ENCODE data around the gene FAM241B.
A peak's percentile ranks its signal among the peaks of the same experiment; 100 is the strongest.

FAM241B gene

DNA sequence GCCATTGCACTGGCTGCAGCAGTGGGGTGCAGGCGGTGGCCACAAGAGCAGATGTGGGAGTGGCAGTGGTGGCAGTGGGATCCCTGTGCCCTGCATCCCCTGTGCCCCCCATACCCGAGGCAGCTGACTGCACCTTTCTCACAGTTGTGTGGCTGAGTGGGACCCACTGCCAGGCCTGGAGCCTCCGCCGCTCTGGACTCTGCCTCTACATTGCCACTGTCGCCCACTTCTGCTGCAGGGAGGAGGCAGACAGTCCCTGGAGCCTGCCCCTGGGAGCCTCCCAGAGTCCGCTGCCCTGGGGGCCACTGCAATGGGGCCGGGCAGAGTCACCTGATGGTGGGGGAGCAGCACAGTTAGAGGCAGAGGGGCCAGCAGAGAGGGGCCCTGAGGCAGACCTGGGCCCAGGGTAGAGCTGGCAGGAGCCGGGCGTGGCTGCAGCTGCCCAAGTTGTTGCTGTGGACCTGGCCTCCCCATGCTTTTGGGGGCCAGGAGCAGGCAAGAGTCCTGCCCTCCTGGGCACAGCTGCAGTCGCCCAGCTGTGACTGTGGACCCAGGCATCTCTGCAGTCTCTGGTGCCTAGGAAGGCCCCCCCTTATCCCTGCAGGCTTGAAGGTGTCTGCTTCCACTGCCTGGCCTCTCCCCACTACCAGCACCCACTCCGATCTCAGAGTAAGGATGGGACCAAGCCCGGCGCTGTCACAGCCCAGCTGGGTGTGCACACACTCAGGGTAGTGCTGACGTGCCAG lies 22.2 kb downstream of the FAM241B start:
- Mint-ChIP-seq H3K4me3 (no peak overlapping the region), H3K36me3 (no peaks in the 10 kb centered on the region), H3K4me1 (peaks cover 25% of the 10 kb centered on the region), H3K27ac (no peak overlapping the region), H3K9me3 (no peaks in the 10 kb centered on the region)
- DNase-seq (ENCODE audit: low spot score in 2 of 2), result no peak
- ATAC-seq, result no peak

DNA sequence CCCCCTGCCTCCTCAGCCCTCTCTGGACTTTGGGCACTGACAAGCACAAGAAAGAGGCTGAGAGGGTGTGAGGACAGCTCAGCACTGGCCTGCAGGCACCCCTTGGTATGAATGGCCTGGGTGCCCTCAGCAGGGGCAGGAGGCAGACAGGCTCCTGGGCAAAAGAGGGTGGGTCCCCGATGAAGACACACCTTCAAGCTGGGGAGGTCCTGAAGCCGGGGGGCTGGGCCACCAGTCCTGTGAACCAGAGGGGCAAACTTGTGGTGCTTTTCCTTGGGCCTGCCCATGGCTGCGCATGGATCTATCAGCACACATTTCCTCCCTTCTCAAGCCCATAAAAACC lies 22.8 kb downstream of the FAM241B start:
- H3K9me3 Mint-ChIP-seq, result no peaks in the 10 kb centered on the region
- no peak for ATAC-seq
- peaks cover 29% of the 10 kb centered on the region for H3K4me1 Mint-ChIP-seq
- no peaks in the 10 kb centered on the region for H3K36me3 Mint-ChIP-seq
- H3K27ac Mint-ChIP-seq, result no peak overlapping the region
- no peak for DNase-seq (ENCODE audit: low spot score in 2 of 2)
- no peak overlapping the region for H3K4me3 Mint-ChIP-seq

DNA sequence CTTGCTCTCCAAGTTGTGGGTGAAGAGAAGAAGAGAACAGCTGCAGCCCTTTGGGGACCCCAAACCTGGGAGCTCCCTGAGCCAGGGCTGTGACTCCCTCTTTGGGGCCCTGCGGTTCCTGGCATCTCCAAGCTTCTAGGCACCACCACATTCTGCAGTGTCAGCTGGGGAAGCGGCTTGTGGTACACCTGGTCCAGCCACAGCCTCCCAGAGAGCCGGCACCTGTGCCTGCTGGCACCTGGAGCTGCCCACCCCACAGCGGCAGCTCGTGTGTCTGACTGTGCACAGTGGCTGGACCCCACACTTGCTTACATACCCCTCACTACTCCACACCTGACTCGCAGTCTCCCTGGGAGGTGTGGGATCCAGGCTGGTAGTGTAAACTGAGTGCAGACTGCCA lies 23.5 kb downstream of the FAM241B start:
- DNase-seq (ENCODE audit: low spot score in 2 of 2) (no peak), ATAC-seq (no peak)
- Mint-ChIP-seq H3K9me3 (no peaks in the 10 kb centered on the region), H3K27ac (peak overlapping the region; percentile 26), H3K4me3 (no peak overlapping the region), H3K36me3 (no peaks in the 10 kb centered on the region), H3K4me1 (peaks cover 29% of the 10 kb centered on the region)

DNA sequence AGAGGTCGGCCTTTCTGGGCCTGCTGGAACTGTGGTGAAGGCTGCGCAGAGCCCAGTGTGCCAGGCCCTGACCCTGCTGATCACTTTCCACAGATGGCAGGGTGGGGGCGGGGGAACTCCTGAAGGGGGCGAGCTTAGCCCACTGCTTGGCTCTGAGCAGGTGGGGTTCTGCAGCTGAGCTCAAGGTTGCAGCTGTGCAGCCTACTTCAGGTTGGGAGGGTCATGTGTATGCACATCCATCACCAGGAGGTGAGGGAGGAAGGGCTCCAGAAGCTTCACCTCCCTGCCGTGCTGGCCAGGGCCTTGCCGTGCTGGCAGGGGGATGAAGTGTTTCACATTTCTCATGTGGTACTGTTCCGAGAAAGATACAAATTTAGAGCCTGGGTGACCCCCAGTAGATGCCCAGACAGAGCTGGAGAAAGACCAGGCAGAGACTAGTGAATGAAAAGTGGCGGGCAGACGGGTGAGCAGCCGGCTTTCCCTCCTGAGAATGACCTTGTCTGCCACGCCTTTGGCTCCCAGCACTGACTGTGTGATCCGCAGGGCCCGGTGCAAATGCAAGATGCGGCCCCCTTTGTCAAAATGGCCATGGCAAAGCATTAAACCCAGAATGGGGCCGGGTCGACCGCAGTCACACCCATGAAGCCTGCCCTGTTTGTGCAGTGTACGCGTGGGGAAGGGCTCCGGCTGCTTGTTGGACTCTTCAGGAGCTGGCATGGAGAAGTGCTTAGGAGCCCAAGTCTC lies 25.2 kb downstream of the FAM241B start:
- DNase-seq (ENCODE audit: low spot score in 2 of 2), result no peak
- ATAC-seq, result no peak
- Mint-ChIP-seq H3K4me3 (no peak overlapping the region), H3K9me3 (no peaks in the 10 kb centered on the region), H3K27ac (no peak overlapping the region), H3K36me3 (no peaks in the 10 kb centered on the region), H3K4me1 (peaks cover 26% of the 10 kb centered on the region)

DNA sequence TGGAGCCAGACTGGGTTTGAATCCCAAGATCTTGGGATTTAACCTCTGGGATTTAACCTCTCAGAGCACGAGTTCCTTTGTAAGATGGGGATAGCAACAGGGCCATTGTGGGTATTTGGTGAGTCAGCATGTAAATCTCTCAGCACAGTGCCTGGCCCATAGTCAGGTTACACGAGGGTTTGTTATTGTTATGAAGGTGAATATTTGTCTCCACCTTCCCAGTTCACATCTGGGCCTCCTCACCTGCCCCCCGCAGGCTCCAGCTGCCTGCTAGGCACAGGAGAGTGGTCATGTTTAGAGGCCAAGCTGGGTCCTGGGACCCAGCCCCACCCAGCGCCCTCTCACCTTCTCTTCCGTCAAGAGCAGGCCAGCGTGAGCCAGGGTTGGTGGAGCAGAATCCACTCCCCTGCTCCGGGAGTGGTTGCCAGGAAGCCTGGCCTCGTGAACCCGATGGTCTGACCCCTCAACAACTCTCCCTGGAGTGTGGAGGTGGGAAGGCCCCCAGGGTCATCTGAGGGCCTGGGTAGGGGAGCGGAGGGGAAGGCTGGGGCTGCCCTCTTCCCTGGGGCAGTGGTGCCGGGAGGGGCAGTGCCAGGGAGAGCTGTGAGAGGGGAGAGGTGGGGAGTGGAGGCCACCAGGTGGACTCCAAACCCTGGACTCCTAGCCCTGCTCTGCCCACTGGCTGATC lies 26.0 kb downstream of the FAM241B start:
- no peak for ATAC-seq
- H3K4me3 Mint-ChIP-seq, result no peak overlapping the region
- no peaks in the 10 kb centered on the region for H3K36me3 Mint-ChIP-seq
- H3K9me3 Mint-ChIP-seq, result no peaks in the 10 kb centered on the region
- no peak for DNase-seq (ENCODE audit: low spot score in 2 of 2)
- H3K4me1 Mint-ChIP-seq, result peaks cover 19% of the 10 kb centered on the region
- no peak overlapping the region for H3K27ac Mint-ChIP-seq

DNA sequence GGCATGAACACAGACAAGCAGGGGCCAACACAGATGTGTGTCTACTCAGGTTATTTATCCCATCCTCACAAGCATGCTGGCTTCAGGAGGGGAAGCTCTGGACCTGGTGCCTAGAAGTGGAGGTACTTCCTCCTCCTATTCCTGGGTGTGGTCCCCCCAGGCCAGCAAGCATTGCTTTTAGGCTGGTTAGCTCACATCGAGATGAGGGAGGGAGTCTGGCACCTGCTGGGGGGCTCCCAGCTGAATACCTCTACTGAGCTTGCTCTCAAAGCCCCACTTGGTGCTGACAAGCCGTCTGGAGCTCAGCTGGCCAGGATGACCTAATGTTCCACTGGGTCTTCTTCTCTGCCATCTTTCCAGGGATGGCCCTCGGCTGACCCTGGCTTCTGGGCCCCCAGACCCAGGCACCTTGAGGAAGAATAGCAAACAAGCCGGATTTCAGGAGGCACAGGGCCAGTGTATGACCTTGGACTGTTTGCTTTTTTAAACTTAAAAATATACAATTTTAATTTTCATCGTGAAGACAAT lies 26.8 kb downstream of the FAM241B start:
- no peaks in the 10 kb centered on the region for H3K9me3 Mint-ChIP-seq
- no peak for ATAC-seq
- H3K4me3 Mint-ChIP-seq, result no peak overlapping the region
- H3K27ac Mint-ChIP-seq, result no peak overlapping the region
- H3K36me3 Mint-ChIP-seq, result no peaks in the 10 kb centered on the region
- no peak for DNase-seq (ENCODE audit: low spot score in 2 of 2)
- H3K4me1 Mint-ChIP-seq, result peaks cover 16% of the 10 kb centered on the region

DNA sequence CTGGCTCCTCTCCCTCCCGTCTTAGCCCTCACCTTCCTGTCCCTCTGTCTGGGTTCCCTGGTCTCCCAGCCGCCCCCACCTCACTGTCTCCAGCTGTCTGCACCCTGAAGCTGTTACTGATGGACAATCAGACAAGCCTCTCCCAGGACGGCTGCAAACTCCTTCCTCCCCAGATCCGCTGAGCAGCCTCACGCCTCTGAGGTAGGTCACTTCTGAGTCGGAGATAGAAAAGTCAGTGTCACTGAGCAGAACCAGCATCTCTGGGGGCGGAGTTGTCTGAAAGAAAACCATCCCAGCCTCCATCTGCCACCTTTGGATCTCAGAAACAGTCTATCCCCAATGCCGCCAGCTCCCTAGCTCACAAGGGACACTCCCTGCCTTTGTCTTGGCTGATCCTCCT lies 27.4 kb downstream of the FAM241B start:
- H3K36me3 Mint-ChIP-seq, result no peaks in the 10 kb centered on the region
- DNase-seq (ENCODE audit: low spot score in 2 of 2) (no peak), ATAC-seq (no peak)
- no peak overlapping the region for H3K27ac Mint-ChIP-seq
- H3K4me1 Mint-ChIP-seq, result peaks cover 13% of the 10 kb centered on the region
- no peaks in the 10 kb centered on the region for H3K9me3 Mint-ChIP-seq
- H3K4me3 Mint-ChIP-seq, result no peak overlapping the region

DNA sequence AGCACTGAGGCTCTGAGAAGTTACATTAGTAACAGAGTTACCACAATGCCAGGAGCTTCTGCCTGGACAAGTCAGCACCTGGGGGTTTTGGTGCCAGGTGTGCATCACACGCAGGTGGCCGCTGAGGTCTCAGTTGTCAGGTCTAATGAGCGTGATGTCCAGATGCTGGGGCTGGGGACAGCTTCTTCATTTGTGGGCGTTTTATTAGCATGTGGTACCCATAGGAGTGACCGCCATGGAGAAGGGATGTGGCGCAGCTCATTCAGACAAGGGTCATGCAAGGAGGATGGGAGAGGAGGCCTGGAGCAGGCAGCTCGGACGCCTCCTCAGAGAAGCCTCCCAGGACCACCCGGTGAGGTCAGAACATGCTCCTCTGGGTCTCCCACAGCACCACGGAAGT lies 27.8 kb downstream of the FAM241B start:
- no peak for ATAC-seq
- no peak for DNase-seq (ENCODE audit: low spot score in 2 of 2)
- H3K36me3 Mint-ChIP-seq, result no peaks in the 10 kb centered on the region
- peaks cover 13% of the 10 kb centered on the region for H3K4me1 Mint-ChIP-seq
- H3K4me3 Mint-ChIP-seq, result no peak overlapping the region
- H3K9me3 Mint-ChIP-seq, result no peaks in the 10 kb centered on the region
- H3K27ac Mint-ChIP-seq, result no peak overlapping the region

DNA sequence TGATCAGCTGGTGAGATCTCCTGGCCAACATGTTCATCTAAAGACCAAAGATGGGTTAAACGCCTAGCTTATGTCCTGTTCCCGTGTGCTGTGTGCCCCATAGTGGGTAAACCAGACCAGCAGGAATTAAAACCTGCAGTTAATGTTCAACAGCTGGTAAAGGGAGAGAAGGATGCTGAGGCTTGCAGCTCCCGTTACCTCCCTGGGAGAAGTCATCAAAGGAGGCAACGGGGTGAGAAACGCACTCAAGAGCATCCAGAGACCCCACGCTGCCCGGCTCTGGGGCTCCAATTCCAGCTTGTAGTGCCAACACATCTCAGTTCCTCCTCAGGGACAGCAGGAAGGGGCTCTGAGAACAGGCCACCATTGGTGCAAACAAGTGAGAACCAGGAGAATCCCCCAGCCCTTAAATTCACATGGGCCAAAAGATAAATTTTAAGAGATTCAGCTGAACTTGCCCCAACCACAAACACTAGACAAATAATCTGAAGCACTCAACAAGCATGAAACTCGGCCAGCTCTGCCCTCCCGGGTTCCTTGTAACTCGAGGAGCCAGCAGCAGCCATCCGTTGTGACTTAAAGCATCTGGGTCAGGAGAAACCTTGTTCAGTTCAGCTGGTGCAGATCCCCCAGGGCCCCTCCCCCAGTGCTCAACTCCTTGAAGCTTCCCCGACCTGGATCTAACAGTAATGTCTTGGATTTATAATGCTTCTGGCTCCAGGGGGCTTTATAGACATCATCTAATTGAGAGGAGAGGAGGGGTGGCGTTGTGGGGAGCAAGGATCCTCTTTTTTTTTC lies 29.4 kb downstream of the FAM241B start:
- no peak for ATAC-seq
- Mint-ChIP-seq H3K4me3 (no peak overlapping the region), H3K9me3 (no peaks in the 10 kb centered on the region), H3K27ac (no peak overlapping the region), H3K4me1 (peaks cover 13% of the 10 kb centered on the region), H3K36me3 (no peaks in the 10 kb centered on the region)
- no peak for DNase-seq (ENCODE audit: low spot score in 2 of 2)

DNA sequence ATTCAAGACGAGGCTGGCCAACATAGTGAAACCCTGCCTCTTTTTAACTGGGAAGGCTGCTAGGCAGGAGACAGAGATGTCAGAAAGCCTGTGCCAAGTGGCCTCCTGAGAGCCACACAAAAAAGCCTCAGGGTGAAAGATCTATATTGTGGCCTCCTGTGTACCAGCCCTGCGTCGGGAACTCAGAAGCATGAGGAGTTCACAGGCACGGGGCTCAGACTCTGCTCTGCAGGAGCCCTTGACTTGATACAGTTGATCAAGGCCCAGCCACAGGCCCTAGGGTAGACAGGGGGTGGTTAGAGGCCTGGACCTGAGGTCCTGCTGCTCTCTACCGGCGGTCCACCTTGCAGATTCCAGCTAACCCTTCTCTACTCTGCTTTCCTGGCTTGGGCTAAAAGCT lies 30.2 kb downstream of the FAM241B start:
- Mint-ChIP-seq H3K27ac (no peak overlapping the region), H3K9me3 (no peaks in the 10 kb centered on the region), H3K4me3 (no peak overlapping the region), H3K36me3 (no peaks in the 10 kb centered on the region), H3K4me1 (peaks cover 13% of the 10 kb centered on the region)
- DNase-seq (ENCODE audit: low spot score in 2 of 2) (no peak), ATAC-seq (no peak)

DNA sequence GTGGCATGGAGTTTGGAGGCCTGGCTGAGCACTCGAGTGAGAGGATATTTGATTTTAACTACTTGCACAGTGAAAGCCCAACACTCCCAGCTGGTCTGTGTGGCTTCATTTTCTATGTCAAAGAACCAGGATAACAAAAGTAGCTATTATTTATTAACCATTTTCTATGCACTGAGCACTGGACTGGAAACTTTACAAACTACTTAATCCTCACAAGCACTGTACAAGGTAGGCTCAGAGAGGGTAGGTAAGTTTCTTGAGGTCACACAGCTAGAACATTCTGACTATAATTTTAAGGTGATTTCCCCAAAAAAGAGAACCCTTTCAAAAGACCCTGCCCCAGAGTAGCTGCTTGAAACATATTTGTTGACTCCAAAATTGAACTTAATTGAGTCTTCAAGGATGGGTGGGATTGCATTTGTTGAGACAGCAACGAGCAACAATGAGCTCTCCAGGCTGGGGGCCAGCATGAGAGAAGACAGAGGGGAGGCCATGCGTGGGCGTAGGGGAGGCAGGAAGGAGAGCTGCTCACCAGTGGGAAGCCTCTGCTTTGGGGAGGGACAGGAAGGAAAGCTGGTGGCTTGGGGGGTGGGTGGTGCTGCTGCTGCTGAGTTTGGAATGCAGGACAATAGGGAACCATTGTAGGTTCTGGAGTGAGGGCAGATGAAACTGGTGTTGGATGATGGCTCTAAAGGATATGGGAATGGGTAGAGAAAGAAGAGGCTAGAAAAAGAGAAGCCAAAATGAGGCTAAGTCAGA lies 31.5 kb downstream of the FAM241B start:
- Mint-ChIP-seq H3K4me3 (no peak overlapping the region), H3K4me1 (peaks cover 13% of the 10 kb centered on the region), H3K36me3 (no peaks in the 10 kb centered on the region), H3K9me3 (no peaks in the 10 kb centered on the region), H3K27ac (no peak overlapping the region)
- no peak for DNase-seq (ENCODE audit: low spot score in 2 of 2)
- ATAC-seq, result no peak

DNA sequence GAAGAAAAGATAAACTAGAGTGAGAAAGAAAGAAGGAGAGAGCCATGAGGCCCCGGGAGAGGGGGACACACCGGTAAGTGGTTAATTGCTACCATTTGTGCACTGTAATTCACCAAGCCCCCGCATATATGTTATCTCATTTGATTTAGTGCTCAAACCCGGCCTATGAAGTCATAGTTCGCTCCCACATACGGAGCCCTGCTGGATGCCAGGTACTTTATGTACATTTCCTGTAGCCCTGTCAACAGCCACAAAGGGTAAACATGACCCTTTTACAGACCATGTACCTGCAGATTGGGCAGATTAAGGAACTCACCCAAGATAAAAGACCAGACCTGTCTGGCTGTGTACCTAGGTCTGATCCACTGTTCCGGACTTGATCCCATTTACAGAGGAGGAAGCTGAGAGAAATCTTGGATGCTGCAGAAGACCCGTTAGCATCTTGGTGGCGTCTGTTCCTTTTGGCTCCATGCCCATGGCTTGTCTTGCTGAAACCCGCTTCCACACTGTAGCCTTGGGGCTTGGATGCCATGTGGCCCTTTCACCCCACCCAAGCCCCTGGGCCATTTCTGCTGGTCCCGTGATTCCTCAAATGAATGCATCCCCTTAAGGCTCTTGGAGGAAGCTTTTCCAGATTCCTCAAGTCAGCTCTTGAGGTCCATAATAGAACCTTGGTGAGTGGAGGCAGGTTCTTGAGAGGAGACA lies 32.3 kb downstream of the FAM241B start:
- DNase-seq (ENCODE audit: low spot score in 2 of 2), result no peak
- no peak for ATAC-seq
- Mint-ChIP-seq H3K27ac (no peak overlapping the region), H3K4me1 (peaks cover 11% of the 10 kb centered on the region), H3K4me3 (no peak overlapping the region), H3K9me3 (no peaks in the 10 kb centered on the region), H3K36me3 (no peaks in the 10 kb centered on the region)

DNA sequence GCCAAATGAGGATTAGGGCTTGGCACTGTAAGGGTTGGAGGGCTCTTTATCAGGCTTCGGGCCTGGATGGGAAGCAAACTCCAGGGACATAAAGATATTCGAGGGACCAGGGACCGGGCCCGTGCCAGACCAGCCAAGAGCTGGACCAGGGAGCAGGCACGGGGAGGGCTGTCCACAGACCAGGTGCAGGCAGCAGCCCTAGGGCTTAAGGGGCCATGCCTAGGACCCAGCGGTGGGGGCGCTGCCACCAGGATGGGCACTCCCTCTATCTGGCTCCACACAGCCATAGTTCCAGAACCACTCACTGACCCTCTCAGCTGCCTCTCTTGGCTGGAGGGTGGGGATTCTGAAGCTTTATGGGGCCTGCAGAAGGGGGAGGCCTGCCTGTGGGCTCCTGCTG lies 32.9 kb downstream of the FAM241B start:
- no peak for DNase-seq (ENCODE audit: low spot score in 2 of 2)
- H3K4me1 Mint-ChIP-seq, result peaks cover 8% of the 10 kb centered on the region
- no peak overlapping the region for H3K27ac Mint-ChIP-seq
- no peaks in the 10 kb centered on the region for H3K9me3 Mint-ChIP-seq
- no peak for ATAC-seq
- H3K36me3 Mint-ChIP-seq, result no peaks in the 10 kb centered on the region
- H3K4me3 Mint-ChIP-seq, result no peak overlapping the region

DNA sequence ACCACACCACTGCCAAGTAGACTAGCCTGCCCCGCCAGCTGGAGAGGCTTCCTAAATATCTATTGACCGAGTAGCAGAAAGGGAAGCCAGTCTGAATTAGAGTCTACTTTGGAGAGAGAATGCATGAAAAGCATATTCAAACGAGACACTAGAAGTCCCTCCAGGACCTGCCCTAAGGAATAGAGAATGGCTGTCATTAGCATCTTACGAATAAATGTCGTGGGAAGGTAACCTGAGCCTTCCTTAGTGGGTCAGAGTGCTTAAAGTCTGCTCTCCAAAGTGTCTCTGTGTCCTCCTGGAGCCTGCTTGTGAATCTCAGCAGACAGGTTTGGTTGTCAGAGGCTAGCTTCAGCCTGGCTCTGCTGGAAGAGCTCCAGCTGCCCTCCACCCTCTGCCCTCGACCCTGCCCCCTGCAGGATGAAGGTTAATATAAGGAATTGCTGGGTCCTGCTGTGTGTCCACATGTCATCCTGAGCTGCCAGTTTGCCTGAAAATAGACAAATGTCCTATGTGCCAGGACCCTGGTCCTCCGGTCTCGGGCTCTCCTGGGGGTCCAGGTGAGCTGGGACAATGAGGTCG lies 33.4 kb downstream of the FAM241B start:
- Mint-ChIP-seq H3K36me3 (no peaks in the 10 kb centered on the region), H3K4me3 (no peak overlapping the region), H3K27ac (no peak overlapping the region), H3K4me1 (peaks cover 8% of the 10 kb centered on the region), H3K9me3 (no peaks in the 10 kb centered on the region)
- DNase-seq (ENCODE audit: low spot score in 2 of 2) (no peak), ATAC-seq (no peak)
